Gastroesophageal sphincter (tissue), 3 donors: ENCODE data around the gene TATDN2.

Experiments
- EP300 ChIP-seq: sonication (generic); formaldehyde crosslinking; IDR thresholded peaks from one replicate; pipeline ENCODE4 v1.6.1; 2017; ENCODE audit warnings: antibody characterized with exemption, mild to moderate bottlenecking
- POLR2A ChIP-seq, 2 donors: fragments of 450-650 bp; IDR thresholded peaks; one replicate each; pipeline ENCODE4 v1.6.1; 2017; ENCODE audit warnings: antibody characterized with exemption in 2 of 2, mild to moderate bottlenecking in 2 of 2, moderate library complexity in 1 of 2
- POLR2AphosphoS5 ChIP-seq: sonication (generic); formaldehyde crosslinking; IDR thresholded peaks from one replicate; pipeline ENCODE4 v1.6.1; 2017; ENCODE audit warnings: antibody characterized with exemption
- TF ChIP-seq, protein P1 (sequence below), 4 experiments: fragments of 200-600 bp in 2 of 4; fragments of 450-650 bp in 2 of 4; sonication (generic) in 1 of 4; IDR thresholded peaks; one replicate each; pipeline ENCODE4 v1.5.1; 2017 to 2019; ENCODE audit warnings: antibody characterized with exemption in 4 of 4, mild to moderate bottlenecking in 2 of 4, moderate library complexity in 2 of 4

DNA sequence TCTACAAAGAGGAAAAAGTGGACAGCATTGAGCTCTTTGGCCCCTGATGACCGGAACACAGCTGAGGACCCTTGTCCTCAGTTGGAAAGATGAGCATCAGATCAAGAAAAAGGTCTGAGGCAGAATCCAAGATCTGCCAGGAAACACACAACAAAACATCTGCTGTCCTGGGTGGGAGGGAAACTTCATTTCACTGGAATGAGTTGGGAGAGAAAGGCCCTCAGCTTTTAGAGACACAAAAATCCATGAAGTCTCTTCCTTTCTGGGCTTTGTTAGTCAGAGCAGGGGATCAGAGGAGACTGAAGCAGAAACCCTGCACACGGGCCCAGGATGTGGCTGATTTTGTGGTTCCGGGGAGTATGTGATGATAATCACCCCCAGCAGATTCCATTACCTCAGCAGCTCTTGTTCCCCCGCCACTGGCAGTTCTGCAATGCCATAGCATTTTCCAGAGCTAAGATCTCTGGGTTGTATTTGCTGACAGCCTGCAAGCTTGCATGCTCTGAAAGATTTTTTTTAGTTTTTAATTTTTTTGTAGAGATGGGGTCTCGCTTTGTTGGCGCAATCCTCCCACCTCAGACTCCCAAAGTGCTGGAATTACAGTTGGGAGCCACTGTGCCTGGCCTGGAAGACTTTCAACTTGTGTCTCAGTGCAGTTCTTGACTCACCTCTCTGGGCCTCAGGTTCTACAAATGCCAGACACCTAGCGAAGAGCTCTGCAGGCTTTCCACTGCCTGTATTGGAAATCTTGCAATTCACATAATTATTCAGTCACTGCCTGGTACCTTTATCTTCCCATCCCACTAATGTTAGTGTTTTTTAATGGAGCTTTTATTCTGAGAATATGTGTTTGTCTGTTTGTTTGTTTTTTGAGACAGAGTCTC lies 5.8 kb upstream of the TATDN2 start:
- no peak for TF ChIP-seq POLR2A (IDR thresholded peaks at IDR 0.05)
- TF ChIP-seq, protein P1, sequence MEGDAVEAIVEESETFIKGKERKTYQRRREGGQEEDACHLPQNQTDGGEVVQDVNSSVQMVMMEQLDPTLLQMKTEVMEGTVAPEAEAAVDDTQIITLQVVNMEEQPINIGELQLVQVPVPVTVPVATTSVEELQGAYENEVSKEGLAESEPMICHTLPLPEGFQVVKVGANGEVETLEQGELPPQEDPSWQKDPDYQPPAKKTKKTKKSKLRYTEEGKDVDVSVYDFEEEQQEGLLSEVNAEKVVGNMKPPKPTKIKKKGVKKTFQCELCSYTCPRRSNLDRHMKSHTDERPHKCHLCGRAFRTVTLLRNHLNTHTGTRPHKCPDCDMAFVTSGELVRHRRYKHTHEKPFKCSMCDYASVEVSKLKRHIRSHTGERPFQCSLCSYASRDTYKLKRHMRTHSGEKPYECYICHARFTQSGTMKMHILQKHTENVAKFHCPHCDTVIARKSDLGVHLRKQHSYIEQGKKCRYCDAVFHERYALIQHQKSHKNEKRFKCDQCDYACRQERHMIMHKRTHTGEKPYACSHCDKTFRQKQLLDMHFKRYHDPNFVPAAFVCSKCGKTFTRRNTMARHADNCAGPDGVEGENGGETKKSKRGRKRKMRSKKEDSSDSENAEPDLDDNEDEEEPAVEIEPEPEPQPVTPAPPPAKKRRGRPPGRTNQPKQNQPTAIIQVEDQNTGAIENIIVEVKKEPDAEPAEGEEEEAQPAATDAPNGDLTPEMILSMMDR (IDR thresholded peaks at IDR 0.05), result no peak
- no peak for TF ChIP-seq POLR2AphosphoS5
- TF ChIP-seq EP300, result no peak
